Uterus (tissue), 2 donors: ENCODE data around the gene EIF2B5.

Experiments
- POLR2A ChIP-seq, 2 donors: fragments of 450-650 bp; IDR thresholded peaks; one replicate each; pipeline ENCODE4 v1.6.1; 2016; ENCODE audit warnings: antibody characterized with exemption in 2 of 2, mild to moderate bottlenecking in 1 of 2, moderate library complexity in 1 of 2
- TF ChIP-seq, protein P1 (sequence below), 4 experiments: fragments of 200-600 bp in 2 of 4; fragments of 450-650 bp in 2 of 4; sonication (generic) in 2 of 4; IDR thresholded peaks; one replicate each; pipeline ENCODE4 v1.5.1; 2016 to 2019; ENCODE audit warnings: antibody characterized with exemption in 4 of 4, mild to moderate bottlenecking in 2 of 4, moderate library complexity in 1 of 4

DNA sequence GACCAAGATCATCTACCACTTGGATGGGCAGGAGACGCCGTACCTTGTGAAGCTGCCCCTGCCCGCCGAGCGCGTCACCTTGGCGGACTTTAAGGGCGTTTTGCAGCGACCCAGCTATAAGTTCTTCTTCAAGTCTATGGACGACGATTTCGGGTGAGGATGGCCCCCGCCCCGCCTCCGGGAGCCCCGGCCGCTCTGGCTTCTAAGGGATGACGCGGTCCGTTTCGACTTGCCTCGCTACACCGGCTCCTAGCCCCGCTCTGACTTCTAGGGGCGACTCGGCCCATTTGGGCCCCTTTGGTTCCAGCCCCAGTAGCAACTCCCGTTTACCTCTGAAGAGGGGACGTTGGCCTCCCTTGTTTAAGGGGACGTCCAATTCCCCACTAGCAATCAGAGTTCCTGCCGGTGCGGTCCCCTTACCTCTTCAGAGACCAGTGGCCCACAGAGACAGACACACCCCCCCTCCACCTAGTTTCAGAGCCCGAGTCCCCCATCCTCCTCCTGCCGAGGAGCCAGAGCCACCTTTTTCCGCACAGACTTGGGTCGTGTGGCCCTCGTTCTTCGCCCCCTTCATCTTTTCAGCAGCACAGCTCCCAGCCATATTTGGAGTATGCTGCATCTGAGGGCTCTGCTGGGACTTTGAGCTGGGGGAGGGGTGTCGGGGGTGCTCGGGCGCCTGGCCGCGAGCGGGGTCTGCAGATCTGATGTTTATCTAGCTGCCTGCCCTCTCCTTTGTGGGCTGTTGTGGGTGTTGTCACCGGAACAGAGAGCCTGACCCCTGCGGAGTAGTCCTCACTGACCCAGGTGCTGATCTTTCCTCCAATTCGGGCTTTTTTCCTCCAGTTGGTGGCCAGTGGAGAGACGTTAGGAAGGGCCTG lies 20.7 kb downstream of the EIF2B5 start:
- TF ChIP-seq, protein P1, sequence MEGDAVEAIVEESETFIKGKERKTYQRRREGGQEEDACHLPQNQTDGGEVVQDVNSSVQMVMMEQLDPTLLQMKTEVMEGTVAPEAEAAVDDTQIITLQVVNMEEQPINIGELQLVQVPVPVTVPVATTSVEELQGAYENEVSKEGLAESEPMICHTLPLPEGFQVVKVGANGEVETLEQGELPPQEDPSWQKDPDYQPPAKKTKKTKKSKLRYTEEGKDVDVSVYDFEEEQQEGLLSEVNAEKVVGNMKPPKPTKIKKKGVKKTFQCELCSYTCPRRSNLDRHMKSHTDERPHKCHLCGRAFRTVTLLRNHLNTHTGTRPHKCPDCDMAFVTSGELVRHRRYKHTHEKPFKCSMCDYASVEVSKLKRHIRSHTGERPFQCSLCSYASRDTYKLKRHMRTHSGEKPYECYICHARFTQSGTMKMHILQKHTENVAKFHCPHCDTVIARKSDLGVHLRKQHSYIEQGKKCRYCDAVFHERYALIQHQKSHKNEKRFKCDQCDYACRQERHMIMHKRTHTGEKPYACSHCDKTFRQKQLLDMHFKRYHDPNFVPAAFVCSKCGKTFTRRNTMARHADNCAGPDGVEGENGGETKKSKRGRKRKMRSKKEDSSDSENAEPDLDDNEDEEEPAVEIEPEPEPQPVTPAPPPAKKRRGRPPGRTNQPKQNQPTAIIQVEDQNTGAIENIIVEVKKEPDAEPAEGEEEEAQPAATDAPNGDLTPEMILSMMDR (IDR thresholded peaks at IDR 0.05): no peak
- TF ChIP-seq POLR2A (IDR thresholded peaks at IDR 0.05): no peak
